GM21619 (cell line): ENCODE measurements around the gene TSC1.

Experiments
- ATAC-seq: cut with Tn5 transposase; IDR thresholded peaks from one replicate; pipeline ENCODE4 v1.9.1; 2021; ENCODE audit not compliant: unreplicated experiment

The TSC1 gene

DNA sequence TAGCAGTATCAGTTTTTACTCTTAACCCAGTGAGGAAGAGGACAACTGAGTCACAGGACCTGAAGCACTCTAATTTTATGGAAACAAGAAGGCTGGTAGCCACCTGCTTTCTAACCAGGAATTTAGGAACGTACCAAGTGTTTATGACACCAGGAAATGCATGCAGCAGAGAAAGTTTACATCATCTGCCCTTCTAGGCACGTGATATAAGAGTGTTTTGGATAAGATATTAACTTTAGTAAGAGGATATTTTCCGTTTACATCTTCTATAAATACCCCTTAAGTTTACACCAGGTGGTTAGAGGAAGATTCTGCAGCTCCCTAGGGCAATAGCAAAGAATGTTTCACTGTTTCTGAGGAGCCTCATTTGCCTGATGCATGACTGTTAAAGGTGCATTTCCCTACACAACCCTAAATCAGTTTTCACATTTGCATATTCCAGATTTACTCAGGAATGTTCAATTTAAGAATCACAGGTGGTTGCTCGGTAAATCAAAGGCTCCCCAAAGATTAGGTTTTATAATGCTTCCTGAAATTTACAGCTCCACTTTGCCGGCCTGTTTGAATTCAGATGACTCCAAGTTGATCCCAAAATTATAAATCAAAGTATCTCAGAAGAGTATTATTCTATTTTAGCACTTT, 1.8 kb downstream of the TSC1 start:
- no peak for ATAC-seq

DNA sequence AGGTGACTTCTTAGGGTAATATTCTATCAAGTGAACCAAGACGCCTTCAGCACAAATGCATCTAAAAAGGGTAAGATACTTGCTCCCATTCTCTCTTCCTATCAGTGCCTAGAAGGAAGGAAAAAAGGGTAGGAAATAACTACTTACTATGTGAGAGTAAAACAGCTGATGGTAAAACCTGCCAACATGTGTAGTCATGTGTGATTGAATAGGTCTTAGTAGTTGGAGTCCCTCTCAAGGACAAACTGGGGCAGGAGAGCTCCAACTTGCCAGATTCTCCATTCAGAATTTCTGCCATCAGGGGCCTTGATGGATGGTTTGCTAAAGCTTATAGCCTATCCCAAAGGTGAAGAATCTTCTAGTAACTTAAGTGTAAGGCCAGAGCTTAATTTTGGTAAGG, 5.2 kb downstream of the TSC1 start:
- ATAC-seq, result no peak

DNA sequence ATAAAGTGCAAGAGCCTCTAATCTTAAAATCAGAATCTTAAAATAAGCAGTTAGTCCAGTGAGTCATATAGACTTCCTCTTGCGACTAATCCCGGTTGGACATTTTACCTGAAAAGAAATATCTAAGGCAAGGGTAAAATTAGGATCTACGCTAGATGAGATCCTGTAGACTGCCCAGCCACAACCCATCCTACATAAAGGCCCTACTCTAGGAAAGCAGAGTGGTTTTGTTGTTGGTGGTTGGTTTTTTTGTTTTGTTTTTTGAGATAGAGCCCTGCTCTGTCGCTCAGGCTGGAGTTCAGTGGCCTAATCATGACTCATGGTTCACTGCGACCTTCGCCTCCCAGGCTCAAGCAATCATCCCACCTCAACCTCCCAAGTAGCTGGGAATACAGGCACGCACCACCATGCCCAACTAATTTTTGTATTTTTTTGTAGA, 6.9 kb downstream of the TSC1 start:
- no peak for ATAC-seq

DNA sequence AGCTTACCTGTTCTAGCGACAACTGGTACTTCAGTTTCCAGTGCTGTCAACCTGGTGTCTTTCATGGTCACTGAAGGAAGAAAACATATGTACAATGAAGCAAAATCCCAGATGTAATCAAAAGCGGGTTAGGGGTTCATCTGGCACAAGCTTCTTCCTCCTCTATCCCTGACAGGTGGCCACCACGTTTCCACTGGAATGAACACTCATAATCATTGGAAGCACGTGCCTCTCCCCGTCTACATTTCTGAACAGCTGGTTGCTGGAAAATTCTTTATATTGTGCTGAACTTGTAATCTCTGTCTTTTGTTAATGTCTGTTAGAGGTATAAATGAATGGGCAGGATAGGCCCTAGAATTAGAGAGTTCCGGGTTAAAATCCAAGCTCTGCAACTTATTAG, 9.4 kb downstream of the TSC1 start:
- ATAC-seq, result no peak

DNA sequence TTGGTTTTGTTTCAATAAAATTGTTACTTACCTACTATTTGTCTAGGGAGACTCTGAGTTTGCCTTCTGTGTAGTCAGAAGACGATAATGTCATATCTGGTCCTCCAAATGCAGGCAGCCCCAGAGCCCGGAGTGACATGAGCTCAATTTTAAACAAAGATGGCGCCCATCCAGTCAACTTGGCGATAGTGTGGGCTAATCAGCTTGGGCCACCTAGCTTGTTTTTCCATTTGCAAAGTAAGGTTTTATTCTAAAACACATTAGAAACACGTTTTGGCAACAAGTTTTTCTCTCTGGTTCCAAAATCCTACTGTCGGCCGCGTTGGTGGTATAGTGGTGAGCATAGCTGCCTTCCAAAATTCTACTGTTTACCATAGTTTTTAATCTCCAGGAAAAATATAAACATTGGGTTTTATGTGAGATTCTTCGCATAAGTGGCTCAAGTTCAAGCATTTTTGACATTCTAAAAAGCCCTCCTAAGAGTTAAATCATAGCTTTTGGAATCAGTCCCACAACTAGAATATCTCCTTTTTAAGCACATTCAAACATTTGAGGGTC, 13.2 kb downstream of the TSC1 start:
- no peak for ATAC-seq

DNA sequence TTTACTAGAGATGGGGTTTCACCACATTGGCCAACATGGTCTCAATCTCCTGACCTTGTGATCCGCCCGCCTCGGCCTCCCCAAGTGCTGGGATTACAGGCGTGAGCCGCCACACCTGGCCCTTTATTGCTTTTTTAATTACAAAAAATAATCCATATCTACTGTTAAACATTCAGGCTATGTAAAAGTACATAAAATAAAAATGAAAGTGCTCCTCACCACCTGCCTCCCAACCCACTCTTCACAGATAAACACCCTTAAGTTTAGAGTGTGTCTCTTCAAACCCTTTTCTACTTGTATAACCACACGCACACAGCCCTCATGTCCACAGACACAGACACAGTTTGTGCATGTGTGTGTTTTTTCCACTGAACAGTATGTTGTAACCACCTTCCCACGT, 16.7 kb downstream of the TSC1 start:
- no peak for ATAC-seq

DNA sequence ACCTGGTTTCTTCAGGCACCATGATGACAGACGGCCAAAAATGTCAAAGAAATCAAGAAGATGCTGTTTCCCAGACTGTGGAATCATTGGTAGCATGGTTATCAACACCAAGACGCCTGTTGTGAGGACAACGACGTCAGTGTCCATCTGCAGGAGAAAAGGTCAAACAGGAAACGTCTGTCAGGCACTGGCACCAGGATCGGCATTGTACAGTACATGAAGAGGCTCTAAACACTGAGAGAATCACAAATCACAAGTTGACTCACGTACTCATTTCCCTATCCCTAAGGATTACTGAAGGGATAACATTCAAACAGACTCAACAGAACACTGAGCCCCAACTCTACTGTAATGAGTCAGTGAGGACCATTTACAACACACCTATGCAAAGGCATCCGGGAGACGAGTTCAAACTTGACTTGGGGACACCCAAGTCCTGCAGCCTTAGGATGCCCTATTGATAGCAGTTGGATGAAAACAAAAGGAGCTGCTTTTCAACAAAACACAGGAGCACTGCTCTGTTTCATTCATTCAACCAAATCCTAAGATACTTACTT, 21.0 kb downstream of the TSC1 start:
- no peak for ATAC-seq

DNA sequence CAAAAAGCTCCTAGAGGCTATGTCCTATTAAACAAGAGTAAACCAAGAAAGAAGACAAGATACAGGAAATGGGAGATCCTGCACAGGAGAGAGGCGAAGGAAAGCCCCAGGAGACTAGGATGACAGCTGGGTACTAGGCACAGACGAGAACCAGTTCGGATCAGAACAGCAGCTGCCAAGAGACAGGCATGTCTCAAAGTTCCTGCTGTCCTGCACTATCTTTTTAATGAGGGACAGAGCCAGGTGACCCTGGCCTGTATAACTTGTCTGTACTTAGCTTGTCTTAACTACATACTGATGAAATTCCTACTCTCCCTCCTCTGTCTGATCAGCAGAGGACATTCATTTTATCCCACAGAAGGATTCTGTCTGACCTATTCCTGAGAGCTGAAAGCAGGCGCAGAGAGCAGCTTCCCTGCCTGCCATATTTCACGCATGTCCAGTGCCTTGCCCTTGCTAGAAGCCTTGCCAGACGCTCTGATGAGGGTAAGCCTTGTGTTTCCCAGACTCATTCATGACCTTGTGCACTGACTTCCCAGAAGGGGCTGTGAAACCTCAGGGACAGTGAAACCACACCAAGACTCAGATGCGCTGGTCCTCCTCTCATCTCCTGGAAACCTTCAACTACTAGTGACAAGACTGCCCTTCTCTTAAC, 24.7 kb downstream of the TSC1 start:
- no peak for ATAC-seq

DNA sequence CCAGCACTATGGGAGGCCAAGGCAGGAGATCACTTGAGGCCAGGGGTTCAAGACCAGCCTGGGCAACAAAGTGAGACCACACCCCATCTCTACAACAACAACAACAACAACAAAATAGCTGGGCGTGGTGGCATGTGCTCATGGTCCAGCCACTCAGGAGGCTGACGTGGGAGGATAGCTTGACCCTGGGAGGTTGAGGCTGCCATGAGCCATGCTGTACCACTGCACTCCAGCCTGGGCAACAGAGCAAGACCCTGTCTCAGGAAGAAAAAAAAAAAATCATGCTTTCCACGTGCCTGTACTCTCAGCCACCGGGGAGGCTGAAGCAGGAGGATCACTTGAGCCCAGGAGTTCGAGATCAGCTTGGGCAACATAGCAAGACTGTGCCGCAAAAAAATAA, 29.5 kb downstream of the TSC1 start:
- ATAC-seq, result no peak

DNA sequence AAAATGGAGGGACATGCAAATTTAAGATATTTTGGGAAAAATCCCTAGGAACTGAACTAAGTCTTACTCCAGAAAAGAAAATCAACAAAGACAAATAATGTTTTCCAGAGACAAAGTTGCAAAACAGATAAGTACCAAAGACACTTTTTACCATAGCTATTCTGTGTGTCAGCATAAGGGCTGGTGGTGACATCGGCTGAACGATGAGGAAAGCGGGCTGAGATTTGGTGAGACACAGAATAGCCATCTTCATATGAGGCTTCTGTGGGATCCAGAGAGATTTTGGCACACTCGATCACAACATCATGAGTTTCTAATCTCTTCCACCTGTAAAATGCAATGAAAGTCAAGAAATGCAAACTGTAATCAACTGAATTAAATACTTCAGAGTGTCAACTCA, 32.3 kb downstream of the TSC1 start:
- ATAC-seq, result no peak

DNA sequence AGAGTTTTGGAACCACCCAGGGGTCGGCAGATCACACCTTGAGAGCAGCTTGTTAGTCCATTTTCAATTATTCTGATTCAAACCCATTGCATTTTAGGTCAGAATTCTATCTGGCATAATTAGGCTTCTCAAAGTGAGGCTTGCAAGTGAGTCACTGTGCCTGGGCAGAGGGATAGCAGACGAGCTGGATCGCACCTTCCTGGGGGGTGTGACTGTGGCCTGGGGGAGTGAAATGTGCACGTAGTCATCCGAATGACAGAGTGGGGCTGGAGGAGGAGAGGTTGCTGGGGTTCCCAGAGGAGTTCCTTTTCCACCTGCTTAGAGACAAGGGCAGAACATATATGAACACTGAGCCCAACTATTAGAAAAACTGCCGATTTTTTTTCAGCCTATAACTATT, 34.0 kb downstream of the TSC1 start:
- no peak for ATAC-seq

DNA sequence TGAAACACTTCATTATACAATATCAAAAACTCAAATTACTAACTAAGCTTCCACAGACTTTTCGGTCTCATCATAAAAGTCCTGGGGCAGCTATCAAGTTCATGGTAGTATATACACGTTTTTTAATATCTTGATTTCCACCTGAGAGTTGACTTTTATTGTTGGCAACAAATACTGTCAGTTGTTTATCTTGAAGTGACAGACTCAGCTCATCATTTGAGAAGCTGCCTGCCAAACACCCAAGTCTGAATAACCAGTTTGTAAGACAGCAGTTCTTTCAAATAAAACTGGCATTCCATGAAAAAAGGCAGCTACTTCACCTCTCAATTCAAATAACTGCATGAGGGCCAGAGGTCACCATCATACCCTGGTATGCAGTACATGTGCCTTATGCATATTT, 35.1 kb downstream of the TSC1 start:
- no peak for ATAC-seq

DNA sequence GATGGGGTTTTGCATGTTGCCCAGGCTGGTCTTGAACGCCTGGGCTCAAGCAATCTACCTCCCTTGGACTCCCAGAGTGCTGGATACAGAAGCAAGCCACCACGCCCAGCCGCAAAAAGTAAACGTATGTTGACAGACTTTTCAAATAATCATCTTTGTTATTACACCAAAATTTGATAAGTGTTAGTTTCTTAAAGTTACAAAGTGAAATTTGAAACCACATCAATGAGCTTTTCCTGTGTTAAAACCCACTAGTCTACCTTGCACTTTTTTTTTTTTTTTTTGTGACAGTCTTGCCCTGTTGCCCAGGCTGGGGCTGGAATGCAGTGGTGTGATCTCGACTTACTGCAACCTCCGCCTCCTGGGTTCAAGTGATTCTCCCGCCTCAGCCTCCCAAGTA, 35.8 kb downstream of the TSC1 start:
- no peak for ATAC-seq

DNA sequence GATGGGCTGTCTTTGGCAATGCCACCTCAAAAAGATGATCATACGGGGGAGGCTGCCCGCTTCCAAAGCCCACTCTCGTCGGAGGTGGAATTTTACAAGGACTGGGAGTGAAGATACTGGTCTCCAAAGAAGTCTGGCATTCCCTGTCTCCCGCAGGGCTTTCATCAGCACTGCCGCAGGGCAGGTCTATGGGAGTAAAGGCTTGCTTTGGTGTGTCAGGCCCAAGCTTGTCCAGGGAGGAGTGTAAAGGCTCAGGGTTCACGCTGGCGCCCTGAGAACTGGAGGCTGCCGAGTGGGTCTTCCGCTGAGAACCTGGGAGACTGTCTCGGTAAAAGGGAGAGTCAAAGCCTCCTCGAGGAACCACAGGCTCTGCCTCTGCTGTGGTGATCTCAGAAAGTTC, 38.7 kb downstream of the TSC1 start:
- no peak for ATAC-seq

DNA sequence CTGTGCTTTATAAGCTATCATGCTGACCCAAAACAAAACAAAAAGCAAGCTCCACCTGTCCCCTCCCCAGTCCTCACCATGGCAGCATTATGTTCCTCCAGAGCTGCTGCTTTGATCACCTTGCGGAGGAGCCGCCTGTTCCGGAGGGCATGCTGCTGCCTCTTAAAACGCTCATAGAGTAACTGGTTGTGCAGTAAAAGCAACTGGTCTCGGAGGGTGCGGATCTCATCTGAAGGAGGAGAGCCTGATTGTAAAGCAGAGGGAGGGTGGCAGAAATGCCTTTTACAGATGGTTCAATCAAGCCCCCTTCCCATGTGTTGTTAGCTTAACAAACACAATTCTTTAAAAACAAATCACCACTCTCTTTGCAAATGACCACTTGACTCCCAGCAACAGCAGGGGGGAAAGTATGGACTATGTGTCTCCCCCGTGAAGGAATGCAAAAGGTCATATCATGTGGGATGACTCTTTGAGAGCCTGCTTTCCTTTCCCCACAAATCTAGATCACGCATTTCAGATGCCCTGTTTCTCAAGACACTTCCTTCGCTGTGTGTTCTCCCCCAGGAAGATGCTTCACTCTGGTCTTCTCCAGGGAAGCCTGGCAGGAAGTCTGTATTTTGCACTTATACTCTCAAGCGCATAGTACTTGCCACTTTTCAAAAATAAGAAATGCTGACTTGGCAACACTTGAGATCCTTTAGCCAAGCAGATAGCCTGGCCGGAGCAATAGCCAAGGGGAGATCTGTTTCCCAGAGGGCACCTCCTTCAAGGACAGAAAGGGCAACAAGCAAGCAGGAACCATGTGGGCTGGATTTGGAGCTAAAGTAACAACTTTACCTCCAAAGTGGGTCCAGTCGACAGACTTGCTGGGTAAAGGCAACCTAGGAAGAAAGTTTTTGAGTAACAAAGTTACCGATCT, 40.6 kb downstream of the TSC1 start:
- ATAC-seq, result no peak

DNA sequence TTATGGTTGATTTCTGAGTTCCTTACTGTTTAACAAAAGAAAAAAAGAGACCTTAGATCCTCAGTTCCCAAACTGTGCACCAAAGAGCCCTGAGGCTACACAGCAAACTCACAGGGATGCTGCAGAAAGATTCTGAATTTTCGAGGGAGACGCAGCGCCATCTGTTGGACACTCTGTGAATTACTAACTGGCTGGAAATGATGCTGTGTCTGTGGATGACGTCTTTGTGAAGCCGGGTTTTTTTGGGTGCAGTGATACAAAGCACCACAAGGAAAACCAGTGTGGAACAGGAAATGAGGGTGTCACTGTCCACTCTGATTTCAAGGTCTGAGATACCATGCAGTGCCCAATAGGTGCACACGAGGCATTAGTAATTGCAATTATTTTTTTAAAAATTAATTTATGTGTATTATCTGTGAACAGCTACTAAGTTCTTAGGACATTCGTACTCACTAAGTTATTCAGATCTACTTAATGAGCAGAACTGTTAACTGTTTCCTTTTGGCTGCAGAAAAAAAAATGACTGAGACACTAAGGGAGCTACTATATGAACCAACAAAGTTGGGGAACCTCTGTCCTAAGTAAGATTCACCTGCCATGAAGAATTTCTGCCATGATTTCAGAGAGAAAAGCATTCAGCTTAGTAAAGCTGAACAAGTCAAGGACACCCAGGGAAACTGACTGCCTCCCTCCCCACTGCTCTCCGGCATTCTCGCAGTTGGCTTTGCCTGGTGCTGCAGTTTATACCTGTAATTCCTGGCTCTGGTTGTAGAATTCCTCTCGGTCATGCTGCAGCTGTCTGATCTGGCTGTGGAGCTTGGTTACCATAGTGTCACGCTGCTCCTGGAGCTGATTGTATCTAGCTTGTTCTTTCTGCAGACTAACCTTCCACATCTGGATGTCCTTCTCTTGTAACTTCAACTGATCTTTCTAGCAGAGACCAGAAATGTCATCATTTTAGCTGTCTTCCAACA, 42.3 kb downstream of the TSC1 start:
- peak; percentile 66 for ATAC-seq

DNA sequence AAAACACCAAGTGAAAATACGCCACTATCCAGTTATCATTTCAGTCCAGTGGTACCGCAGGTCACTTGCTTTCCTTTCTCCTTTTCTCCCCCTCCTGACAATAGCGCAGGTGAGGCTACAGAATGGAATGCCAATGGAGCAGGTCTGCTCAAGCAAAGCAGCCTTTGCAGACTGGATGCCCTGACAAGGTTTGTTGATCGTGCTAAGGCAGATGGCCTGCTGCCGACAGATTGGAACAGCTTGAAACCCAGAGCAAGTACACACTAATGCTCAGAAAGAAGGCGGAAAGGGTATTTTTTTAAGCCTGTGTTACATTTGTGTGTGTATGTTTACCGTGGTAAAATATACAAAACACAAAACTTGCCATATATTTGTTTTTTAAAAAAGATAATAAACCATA, 46.4 kb downstream of the TSC1 start:
- ATAC-seq, result no peak

DNA sequence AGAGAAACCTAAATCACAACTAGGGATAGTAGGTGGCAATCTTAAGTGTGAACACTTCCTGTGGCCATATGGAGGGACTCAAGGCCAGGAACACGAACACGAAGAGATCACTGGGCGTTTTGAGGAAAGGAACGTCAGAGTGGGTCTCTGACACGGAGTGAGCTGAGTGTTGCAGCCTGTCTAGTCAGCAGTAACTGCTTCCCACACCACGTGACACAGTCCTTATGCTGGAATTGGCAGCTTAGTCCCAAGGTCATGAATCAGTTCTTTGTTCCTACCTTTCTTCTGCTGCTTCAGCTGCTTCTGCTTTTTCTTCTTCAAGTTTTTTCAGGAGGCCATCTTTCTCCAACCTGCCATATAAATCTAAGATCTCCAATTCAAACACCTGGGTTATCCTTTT, 47.5 kb downstream of the TSC1 start:
- ATAC-seq, result no peak

DNA sequence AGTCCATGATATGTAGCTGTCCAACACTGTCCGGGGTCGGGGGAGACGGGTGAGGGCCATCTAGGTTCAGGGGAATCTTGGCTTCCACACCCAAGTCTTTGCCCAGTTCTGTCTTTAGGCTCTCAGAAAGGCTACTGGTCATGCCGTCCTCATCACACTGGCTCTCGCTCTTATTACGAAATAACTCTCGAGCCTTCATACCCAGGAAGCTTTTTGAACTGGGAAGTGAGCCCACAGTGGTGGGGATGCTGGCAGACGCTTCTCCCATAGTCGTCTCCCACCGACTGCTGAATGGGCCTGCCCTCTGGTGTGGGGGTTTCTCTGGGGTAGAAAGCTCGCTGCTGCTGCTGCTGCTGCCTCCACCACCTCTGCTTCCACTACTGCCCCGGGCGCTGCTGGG, 48.2 kb downstream of the TSC1 start:
- no peak for ATAC-seq
